ENCODE data around the gene YWHAB.
A peak's percentile ranks its signal among the peaks of the same experiment; 100 is the strongest.
"Not testable (repeated sequence)": the region's sequence is repeated elsewhere in the genome, so short reads cannot be mapped to it uniquely, and the experiment has no call there.

YWHAB gene

DNA sequence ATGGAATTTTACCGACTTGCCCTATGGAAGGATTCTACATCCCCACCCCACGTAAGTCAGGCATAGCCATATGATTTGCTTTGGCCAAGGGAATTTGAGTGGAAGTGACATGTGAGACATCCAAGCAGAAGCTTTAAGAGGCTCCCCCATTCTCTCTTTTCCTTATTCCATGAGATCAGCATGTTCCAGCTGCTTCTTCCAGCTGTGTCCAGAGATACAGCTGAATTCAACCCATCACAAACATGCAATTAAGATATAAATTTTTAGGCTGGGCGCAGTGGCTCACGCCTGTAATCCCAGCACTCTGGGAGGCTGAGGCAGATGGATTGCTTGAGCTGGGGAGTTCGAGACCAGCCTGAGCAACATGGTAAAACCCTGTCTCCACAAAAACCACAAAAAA, 16.0 kb upstream of the YWHAB start:
- DNase-seq, result no peak

DNA sequence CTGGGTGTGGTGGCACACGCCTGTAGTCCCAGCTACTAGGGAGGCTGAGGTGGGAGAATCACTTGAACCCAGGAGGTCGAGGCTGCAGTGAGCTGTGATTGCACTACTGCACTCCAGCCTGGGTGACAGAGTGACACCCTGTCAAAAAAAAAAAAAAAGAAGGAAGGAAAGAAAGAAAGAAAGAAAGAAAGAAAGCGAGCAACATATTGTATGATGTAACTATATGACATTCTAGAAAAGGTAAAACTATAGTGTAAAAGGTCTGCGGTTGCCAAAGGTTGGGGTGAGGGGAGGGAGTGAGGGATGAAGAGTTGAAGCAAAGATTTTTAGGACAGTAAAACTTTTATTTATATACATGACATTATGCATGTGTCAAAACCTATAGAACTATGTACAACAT, 3.1 kb upstream of the YWHAB start:
- DNase-seq, result not testable (repeated sequence)

DNA sequence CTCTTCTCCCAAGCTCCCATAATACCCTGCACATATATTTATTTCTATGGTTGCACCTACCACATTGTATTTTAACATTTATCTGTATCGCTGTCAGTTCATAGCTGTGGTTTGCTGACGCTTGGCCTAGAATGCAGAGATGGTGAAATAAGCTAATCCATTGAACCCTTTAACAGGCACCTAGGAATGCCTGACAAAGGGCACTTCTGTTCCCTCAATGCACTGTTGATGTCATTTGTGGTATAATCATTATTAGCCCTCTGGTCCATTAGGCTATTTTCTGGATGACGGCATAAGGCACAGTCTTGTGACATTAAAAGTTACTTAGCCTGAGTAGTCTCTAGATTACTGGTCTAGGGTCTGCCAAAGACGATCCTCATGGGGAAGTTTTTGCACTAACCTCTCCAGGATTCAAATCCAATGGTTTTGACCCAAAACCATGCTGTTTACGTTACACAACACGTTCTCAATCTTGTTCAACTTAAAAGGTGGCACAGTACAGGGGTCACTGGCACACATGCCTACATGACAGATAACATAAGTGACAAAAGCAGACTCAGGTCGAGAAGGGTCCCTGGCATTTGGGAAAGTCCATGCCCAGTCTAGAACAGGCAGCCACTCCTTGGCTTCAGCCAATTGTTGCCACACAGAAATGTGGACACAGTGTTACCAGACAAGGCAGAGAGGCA, 2.1 kb upstream of the YWHAB start:
- no peak for DNase-seq

- peak; percentile 30 for DNase-seq
These were observed 556 bp upstream of the YWHAB start for GRCh38 chr20:44884907-44885391.

DNA sequence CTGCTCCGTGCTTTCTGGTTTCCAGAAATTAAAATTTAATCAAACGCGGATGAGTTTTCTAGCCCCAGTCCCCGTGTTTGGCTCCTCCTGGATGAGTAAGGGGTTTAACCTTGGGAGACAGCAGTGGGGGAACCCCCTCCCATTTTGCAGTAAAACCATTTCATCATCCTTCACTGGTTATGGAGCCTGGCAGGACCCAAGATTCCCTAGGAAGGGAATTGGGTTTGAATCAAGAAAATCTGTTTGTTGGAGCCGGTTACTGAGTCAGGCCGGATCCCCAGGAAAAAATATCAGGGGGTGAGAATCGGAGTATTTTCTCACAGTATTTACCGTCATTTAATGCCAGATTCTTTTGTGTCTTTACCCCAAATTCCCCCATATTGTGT, 754 bp downstream of the YWHAB start:
- DNase-seq, result no peak

DNA sequence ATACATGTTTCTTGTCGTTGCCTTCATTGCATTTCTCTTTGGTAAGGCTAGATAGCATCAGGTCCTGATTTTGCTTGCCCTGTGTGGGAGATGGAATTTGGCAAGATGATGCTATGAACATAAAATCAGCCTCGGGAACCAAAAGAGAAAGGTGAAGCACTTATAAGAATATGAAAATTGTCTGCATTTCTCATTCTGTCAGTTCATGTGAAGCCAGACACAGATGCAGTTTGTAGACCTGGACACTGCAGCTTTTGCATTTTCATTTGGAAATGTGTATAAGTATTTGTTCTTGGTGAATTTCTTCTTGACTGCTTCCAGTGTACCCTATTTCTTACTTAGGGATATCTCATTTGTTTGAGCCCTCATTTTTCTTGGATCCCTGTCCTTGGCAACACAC, 1.3 kb downstream of the YWHAB start:
- no peak for DNase-seq

- no peak for DNase-seq
These were observed 2.0 kb downstream of the YWHAB start for GRCh38 chr20:44887466-44887865.

- DNase-seq, result no peak
These were observed 3.0 kb downstream of the YWHAB start for GRCh38 chr20:44888226-44889103.

- no peak for DNase-seq
These were observed 6.3 kb downstream of the YWHAB start for GRCh38 chr20:44891826-44892225.

DNA sequence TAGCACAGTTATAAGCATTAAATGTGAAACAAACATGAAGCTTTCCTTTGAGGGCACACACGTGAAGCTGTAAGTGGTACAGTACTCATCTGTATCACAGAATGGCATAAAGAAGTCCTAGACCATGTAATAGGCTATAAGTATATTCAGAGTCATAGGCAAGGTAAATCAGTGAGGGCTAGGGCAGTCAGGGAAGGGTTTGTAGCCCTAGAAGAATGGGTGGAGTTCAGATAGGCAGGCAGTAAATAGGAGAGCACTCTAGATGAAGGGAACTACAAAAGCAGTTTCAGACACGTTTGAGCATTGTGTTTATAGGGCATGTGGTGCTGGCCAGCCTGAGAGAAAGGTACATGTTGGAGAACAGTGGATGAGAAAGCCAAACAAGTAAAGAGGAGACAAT, 9.5 kb downstream of the YWHAB start:
- no peak for DNase-seq

GRCh38 chr20:44896583-44896982, 11.1 kb downstream of the YWHAB start:
- DNase-seq, result no peak

DNA sequence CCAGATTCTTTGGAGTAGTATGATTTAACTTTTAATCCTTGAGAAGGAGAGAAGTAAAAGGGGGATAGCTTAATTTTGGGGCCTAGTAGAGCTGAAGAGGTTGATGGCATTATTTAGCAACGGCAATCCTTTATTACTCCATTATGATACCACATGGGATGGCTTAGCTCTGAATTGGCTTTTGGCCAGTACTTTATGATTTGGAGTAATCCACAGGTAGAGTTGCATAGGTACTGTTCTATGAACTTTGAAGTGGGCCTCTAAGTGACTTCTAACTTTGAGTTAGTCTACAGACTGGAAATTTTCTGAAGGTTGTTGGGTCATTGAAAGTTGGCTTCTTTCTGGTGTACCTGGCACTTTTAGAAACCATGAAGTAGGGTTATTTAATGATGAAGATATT, 11.6 kb downstream of the YWHAB start:
- no peak for DNase-seq

DNA sequence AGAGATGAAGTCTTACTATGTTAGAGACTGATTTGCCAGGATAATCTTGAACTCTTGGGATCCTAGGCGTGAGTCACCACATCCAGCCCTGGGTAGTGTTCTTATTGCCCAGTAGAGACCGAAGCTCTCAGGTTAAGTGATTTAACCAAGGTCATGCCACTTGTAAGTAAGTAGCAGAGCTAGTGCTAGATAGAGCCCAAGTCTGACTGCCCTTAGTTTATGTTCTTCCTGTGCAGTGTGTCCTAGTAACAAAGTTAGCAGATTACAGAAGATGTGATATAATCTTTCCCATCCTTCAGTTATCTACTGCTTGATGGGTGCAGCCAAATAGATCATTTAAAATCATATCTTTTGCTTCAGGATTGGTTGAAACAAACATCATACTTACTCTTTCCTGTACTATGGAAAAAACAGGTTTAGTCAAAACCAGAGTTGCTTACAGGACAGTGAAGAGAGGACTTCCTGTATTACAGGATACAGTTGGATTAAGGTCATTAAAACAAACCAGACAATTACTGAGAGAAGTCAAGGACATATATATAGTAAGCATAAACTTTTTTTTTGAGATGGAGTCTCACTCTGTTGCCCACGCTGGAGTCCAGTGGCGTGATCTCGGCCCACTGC, 14.8 kb downstream of the YWHAB start:
- no peak for DNase-seq

DNA sequence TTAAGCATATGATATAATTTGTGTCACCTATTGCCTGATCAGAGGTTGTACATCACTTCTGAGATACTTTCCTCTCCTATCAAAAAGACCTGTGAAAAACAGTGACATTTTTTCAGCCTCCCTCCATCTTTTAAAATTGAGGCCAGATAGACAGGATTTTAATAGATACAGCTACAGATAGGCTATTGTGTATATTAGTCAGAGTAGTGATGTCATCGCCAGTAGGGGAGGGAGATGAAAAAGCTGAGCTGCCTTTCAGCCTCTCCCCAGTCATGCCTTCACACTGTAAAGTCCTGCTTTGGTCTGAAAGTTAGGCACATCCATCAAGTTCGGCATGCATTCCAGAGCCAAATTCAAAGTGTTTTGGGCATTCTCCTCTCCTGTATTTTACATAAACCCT, 16.5 kb downstream of the YWHAB start:
- DNase-seq, result no peak

DNA sequence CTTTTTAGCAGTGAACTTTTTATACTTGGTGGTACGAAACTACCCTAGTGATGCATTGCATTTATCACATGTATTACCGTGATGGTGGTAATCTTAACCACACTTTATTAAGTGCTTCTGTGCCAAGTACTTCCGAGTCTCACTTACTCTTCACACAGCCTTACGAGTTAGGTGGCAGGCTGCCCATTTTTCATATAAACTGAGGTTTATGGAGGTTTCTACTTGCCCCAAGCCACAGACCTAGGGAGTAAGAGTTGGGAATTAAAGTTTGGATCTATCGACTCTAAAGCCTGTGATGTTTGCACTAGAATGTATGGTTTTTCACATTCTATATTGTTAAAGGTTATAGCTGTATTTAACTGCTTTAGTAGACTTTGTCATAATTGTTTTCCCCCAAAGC, 18.9 kb downstream of the YWHAB start:
- DNase-seq, result no peak

DNA sequence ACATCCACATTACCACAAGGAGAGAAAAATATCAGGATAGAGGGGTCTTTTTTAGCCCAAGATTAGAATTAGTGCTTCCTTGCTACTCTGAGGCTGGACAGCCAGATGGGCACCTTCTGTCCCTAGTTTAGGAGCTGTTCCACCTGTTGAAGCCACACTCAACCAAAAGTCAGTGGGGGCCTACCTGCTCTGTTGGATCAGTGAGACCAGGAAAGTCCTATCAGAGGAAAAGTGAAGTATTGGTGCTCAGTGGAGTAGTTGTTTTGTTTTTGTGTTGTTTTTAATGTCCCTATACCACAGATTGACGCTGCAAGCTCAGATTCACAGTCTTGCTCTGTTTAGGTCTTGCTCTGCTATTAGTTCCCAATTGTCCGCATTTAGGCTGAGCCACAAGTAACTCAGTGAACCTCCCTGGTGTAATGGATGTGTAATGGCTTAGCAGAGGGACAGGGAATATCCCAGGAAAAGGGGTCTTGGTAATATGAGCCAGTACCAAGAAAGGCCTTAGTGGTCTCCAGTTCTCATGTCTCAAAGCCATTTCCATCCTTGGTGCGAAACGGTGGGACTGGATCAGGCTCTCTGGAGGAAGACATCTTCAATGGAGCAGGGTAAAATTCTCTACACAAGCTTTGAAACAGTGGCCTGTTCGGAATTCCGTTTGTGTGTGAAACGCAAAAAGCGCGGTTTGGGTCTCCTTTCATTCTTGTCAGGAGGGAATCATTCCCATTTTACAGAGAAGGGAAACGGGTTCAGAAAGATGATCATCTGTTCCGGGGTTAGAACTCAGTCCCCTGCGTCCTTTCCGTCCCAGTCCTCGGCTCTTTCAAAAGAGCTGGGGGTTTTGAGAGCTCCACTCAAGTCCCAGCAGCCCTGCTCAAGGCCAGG, 23.7 kb downstream of the YWHAB start:
- DNase-seq, result no peak

DNA sequence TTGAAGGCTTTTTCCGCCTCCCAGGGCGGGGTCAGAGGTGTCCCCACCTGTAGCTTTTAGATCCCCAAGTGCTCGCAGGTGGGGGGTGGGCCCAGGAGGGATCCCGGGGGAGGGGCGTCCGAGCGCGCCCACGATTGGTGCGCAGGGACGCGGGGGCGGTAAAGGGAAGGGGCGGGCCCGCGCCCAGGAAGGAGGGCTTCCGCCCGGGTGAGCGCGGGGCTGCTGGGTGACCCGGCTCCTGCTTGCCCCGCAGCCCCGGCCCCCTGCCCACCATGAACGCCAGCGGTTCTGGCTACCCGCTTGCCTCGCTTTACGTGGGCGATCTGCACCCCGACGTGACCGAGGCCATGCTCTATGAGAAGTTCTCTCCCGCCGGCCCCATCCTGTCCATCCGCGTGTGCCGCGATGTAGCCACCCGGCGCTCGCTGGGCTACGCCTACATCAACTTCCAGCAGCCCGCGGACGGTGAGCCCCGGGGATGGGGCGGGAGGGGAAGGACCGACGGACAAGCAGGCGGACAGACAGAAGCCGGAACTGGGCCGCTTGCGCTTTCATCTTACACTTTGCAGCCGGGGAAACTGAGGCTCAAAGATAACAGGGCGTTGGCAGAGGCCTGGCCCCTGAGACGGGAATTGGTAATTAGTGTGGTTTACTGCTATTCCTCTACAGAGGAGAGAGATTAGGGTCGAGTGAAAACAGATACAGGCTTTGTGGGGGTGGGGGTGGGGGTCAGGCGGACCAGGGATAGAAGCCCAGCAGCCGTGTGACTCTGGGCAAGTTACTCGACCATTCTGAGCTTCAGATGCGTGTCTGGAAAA, 24.6 kb downstream of the YWHAB start, which contains the start of gene PABPC1L:
TSS of gene PABPC1L (plus strand) at position 189 of the 818 bp plus-strand sequence. CDS start at position 273, 84 bp downstream.
- DNase-seq, result peak; percentile 82

GRCh38 chr20:44910690-44911262, 25.3 kb downstream of the YWHAB start:
- DNase-seq, result no peak

DNA sequence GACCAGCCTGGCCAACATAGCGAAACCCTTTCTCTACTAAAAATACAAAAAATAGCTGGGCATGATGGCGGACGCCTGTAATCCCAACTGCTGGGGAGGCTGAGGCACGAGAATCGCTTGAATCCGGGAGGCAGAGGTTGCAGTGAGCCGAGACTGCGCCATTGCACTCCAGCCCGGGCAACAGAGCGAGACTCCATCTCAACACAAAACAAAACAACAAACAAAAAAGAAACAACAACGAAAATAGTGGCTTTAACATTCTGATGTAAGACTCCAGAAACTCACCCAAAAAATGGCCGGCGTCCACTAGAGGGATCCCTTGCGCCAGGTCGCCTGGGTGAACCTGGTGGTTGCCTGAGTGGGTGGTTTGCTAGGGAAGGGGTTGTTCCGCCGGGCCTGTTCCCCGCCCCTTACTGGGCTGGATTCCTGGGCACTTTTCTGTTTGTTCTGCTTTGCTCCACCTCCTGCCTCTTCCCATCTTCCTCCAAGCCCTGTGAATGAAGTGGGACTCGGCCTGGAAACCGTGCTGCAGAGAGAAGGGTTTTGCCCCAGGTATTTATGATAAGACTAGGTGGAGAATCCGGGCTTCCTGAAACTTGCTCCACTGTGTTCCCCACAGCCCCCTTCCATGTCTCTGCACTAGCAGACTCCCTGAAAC, 25.9 kb downstream of the YWHAB start:
- DNase-seq, result peak; percentile 56

DNA sequence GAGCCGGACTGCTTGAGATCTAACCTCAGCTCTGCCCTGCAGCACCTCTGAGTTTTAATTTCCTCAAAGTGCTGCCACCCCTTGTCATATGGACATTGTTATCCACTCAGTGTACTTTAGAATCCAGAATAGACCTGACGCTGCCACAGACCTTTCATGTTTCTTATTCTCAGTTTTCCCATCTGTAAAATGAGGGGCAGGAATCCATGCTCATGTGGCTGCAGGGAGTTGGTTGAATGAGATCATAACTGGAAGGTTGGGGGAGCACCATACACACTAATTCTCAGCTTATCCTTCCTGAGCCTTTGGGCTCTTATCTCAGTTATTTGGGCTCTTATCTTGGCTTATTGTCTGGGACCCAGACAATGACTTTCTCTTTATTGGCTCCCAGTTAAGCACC, 26.7 kb downstream of the YWHAB start:
- no peak for DNase-seq

- no peak for DNase-seq
These were observed 29.4 kb downstream of the YWHAB start for GRCh38 chr20:44914924-44915323.

Data from activated T-cell treated with anti-CD3 and anti-CD28 coated beads, Interleukin-2, amount 50 U/mL, for 1 hour (primary cell).